IPS-15b (cell line): Measurements from ENCODE around the gene CACNB2.

ENCODE experiments used
- H3K27me3 ChIP-seq: one replicate; pipeline ENCODE4 v1.6.1; 2013; ENCODE audit warnings: low read length; ENCODE audit not compliant: control insufficient read depth, insufficient read depth
- H3K36me3 ChIP-seq: one replicate; pipeline ENCODE4 v1.6.1; 2013; ENCODE audit warnings: low read length; ENCODE audit not compliant: control insufficient read depth, insufficient read depth
- H3K4me1 ChIP-seq: one replicate; pipeline ENCODE4 v1.6.1; 2013; ENCODE audit warnings: mild to moderate bottlenecking, low read length; ENCODE audit not compliant: control insufficient read depth, insufficient read depth
- H3K4me3 ChIP-seq: one replicate; pipeline ENCODE4 v1.5.1; 2013; ENCODE audit warnings: low read depth, low read length
- H3K9ac ChIP-seq: one replicate; pipeline ENCODE4 v1.6.1; 2013; ENCODE audit warnings: low read depth, mild to moderate bottlenecking, low read length
- H3K9me3 ChIP-seq: one replicate; pipeline ENCODE4 v1.6.1; 2013; ENCODE audit warnings: mild to moderate bottlenecking, low read length; ENCODE audit not compliant: control insufficient read depth, insufficient read depth

The CACNB2 gene

GRCh38 chr10:18303851-18304801, 163.9 kb downstream of the CACNB2 start:
- no peak overlapping the region for H3K4me3 ChIP-seq
- no peaks in the 10 kb centered on the region for H3K4me1 ChIP-seq
- H3K27me3 ChIP-seq: no peaks in the 10 kb centered on the region
- H3K36me3 ChIP-seq: no peaks in the 10 kb centered on the region
- H3K9me3 ChIP-seq: no peaks in the 10 kb centered on the region
- no peak overlapping the region for H3K9ac ChIP-seq

GRCh38 chr10:18306031-18306430, 165.8 kb downstream of the CACNB2 start:
- H3K4me3 ChIP-seq: no peak overlapping the region
- H3K9ac ChIP-seq: no peak overlapping the region
- H3K36me3 ChIP-seq: no peaks in the 10 kb centered on the region
- no peaks in the 10 kb centered on the region for H3K27me3 ChIP-seq
- H3K4me1 ChIP-seq: no peaks in the 10 kb centered on the region
- no peaks in the 10 kb centered on the region for H3K9me3 ChIP-seq

GRCh38 chr10:18308600-18308999, 168.4 kb downstream of the CACNB2 start:
- no peak overlapping the region for H3K4me3 ChIP-seq

GRCh38 chr10:18310761-18311160, 170.5 kb downstream of the CACNB2 start:
- no peaks in the 10 kb centered on the region for H3K4me1 ChIP-seq
- no peaks in the 10 kb centered on the region for H3K36me3 ChIP-seq
- H3K9ac ChIP-seq: no peak overlapping the region
- H3K27me3 ChIP-seq: no peaks in the 10 kb centered on the region
- H3K9me3 ChIP-seq: no peaks in the 10 kb centered on the region
- H3K4me3 ChIP-seq: no peak overlapping the region

More at GRCh38 chr10:18308600-18308999, 168.4 kb downstream of the CACNB2 start:
- Histone ChIP-seq H3K27me3 (no peaks in the 10 kb centered on the region), H3K9ac (no peak overlapping the region), H3K36me3 (no peaks in the 10 kb centered on the region), H3K4me1 (no peaks in the 10 kb centered on the region), H3K9me3 (no peaks in the 10 kb centered on the region)

GRCh38 chr10:18312374-18313139, 172.3 kb downstream of the CACNB2 start:
- Histone ChIP-seq H3K9ac (no peak overlapping the region), H3K9me3 (no peaks in the 10 kb centered on the region), H3K36me3 (no peaks in the 10 kb centered on the region), H3K4me3 (no peak overlapping the region), H3K4me1 (no peaks in the 10 kb centered on the region), H3K27me3 (no peaks in the 10 kb centered on the region)

GRCh38 chr10:18313140-18313530, 172.9 kb downstream of the CACNB2 start:
- Histone ChIP-seq H3K9ac (no peak overlapping the region), H3K27me3 (no peaks in the 10 kb centered on the region), H3K4me1 (no peaks in the 10 kb centered on the region), H3K4me3 (no peak overlapping the region), H3K36me3 (no peaks in the 10 kb centered on the region), H3K9me3 (no peaks in the 10 kb centered on the region)

GRCh38 chr10:18313626-18314025, 173.4 kb downstream of the CACNB2 start:
- H3K36me3 ChIP-seq: no peaks in the 10 kb centered on the region
- H3K4me1 ChIP-seq: no peaks in the 10 kb centered on the region
- no peak overlapping the region for H3K9ac ChIP-seq
- no peaks in the 10 kb centered on the region for H3K27me3 ChIP-seq
- no peaks in the 10 kb centered on the region for H3K9me3 ChIP-seq
- H3K4me3 ChIP-seq: no peak overlapping the region

GRCh38 chr10:18319628-18320027, 179.4 kb downstream of the CACNB2 start:
- H3K4me3 ChIP-seq: no peak overlapping the region
- no peaks in the 10 kb centered on the region for H3K9me3 ChIP-seq
- H3K36me3 ChIP-seq: no peaks in the 10 kb centered on the region
- H3K4me1 ChIP-seq: no peaks in the 10 kb centered on the region
- no peaks in the 10 kb centered on the region for H3K27me3 ChIP-seq
- no peak overlapping the region for H3K9ac ChIP-seq

- H3K4me1 ChIP-seq: no peaks in the 10 kb centered on the region
- H3K9ac ChIP-seq: no peak overlapping the region
- no peaks in the 10 kb centered on the region for H3K9me3 ChIP-seq
- H3K4me3 ChIP-seq: no peak overlapping the region
- no peaks in the 10 kb centered on the region for H3K27me3 ChIP-seq
- H3K36me3 ChIP-seq: no peaks in the 10 kb centered on the region
Measured at GRCh38 chr10:18321371-18321770, 181.1 kb downstream of the CACNB2 start.

- no peaks in the 10 kb centered on the region for H3K4me1 ChIP-seq
- H3K9me3 ChIP-seq: no peaks in the 10 kb centered on the region
- H3K9ac ChIP-seq: no peak overlapping the region
- no peaks in the 10 kb centered on the region for H3K27me3 ChIP-seq
- no peak overlapping the region for H3K4me3 ChIP-seq
- H3K36me3 ChIP-seq: no peaks in the 10 kb centered on the region
Measured at GRCh38 chr10:18323916-18324315, 183.7 kb downstream of the CACNB2 start.

- no peaks in the 10 kb centered on the region for H3K4me1 ChIP-seq
- no peak overlapping the region for H3K9ac ChIP-seq
- no peaks in the 10 kb centered on the region for H3K27me3 ChIP-seq
- H3K9me3 ChIP-seq: no peaks in the 10 kb centered on the region
- H3K4me3 ChIP-seq: no peak overlapping the region
- no peaks in the 10 kb centered on the region for H3K36me3 ChIP-seq
Measured at GRCh38 chr10:18325410-18325809, 185.2 kb downstream of the CACNB2 start.
